ENCODE measurements around the gene HMX3. TPM values are rescaled to one million over a fixed set of nuclear protein-coding genes. Genes with fewer than 3 reads are reported as not detected.
"Not testable (repeated sequence)": the region's sequence is repeated elsewhere in the genome, so short reads cannot be mapped to it uniquely, and the experiment has no call there.

HMX3 gene
- total and polyA plus RNA-seq, 9 donors: not detected

GRCh38 chr10:123171616-123172015 is 35.8 kb downstream of the HMX3 start:
- peaks cover 28% of the 10 kb centered on the region for H3K36me3 ChIP-seq (ENCODE audit: control insufficient read depth, insufficient read depth, low read length)
- H3K9me3 ChIP-seq (replicated peaks; ENCODE audit: control insufficient read depth, low read depth, low read length); DNase-seq; H3K4me1 ChIP-seq (ENCODE audit: control insufficient read depth, insufficient read depth, low read length); H3K4me3 ChIP-seq (ENCODE audit: low read length); H3K27me3 ChIP-seq (ENCODE audit: control insufficient read depth, insufficient read depth, low read length); H3K27ac ChIP-seq (ENCODE audit: low read length): not testable (repeated sequence)
- 98% methylated on average over 8 of the region's 10 CpGs for WGBS (ENCODE audit: insufficient coverage)

GRCh38 chr10:123175389-123176387 is 39.9 kb downstream of the HMX3 start:
- no peaks in the 10 kb centered on the region for H3K27me3 ChIP-seq (ENCODE audit: control insufficient read depth, insufficient read depth, low read length)
- no peak for DNase-seq
- H3K4me1 ChIP-seq (ENCODE audit: control insufficient read depth, insufficient read depth, low read length): no peaks in the 10 kb centered on the region
- H3K9me3 ChIP-seq (replicated peaks; ENCODE audit: control insufficient read depth, low read depth, low read length): no peaks in the 10 kb centered on the region
- 68% methylated on average over 5 of the region's 9 CpGs for WGBS (ENCODE audit: insufficient coverage)
- H3K27ac ChIP-seq (ENCODE audit: low read length): no peak overlapping the region
- no peak overlapping the region for H3K4me3 ChIP-seq (ENCODE audit: low read length)
- peaks cover 18% of the 10 kb centered on the region for H3K36me3 ChIP-seq (ENCODE audit: control insufficient read depth, insufficient read depth, low read length)

DNA sequence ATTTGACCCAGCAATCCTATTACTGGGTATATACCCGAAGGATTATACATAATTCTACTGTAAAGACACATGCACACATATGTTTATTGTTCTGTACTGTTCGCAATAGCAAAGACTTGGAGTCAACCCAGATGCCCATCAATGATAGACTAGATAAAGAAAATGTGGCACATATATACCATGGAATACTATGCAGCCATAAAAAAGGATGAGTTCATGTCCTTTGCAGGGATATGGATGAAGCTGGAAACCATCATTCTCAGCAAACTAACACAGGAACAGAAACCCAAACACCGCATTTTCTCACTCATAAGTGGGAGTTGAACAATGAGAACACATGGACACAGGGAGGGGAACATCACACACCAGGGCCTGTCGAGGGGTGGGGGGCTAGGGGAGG is 42.6 kb downstream of the HMX3 start:
- peaks cover 12% of the 10 kb centered on the region for H3K36me3 ChIP-seq (ENCODE audit: control insufficient read depth, insufficient read depth, low read length)
- not testable (repeated sequence) for DNase-seq; H3K9me3 ChIP-seq (replicated peaks; ENCODE audit: control insufficient read depth, low read depth, low read length); H3K27me3 ChIP-seq (ENCODE audit: control insufficient read depth, insufficient read depth, low read length); H3K4me3 ChIP-seq (ENCODE audit: low read length); H3K4me1 ChIP-seq (ENCODE audit: control insufficient read depth, insufficient read depth, low read length); H3K27ac ChIP-seq (ENCODE audit: low read length)
- WGBS (ENCODE audit: insufficient coverage): no CpG with 5 or more reads among the region's 4 CpGs

DNA sequence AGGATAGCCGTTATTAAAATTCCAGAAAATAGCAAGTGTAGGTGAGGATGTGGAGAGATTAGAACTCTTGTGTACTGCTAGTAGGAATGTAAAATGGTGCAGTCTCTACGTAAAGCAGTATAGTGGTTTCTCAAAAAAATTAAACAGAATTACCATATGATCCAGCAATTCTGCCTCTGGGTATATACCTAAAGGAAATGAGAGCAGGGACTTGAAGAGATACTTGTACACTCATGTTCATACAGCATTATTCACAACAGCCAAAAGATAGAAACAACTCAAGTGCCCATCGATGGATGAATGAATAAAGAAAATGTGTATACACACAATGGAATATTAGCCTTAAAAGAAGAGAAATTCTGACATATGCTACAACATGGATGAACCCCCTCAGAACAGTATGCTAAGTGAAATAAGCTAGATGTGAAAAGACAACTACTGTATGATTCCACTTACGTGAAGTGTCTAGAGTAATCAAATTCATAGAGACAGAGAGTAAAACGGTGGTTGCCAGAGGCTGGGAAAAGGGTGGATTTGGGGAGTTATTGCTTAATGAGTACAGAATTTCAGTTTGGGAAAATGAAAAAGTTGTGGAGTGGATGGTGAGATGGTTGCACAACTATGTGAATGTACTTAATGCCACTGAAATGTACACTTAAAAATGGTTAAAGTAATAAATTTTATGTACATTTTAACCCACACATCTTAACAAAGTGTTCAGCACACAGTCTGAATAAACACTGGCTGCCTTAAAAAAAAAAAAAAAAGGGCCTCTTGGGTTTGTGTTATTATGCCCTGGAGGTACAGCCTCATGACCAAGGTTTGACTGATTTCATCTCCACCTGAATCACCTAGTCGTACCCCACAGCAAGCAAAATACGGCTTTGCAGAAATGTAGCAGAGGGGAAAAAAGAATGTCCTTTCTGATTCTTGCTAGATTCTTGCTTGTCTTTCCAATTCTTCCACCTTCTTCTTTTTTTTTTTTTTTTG is 44.6 kb downstream of the HMX3 start:
- 86% methylated on average over 1 of the region's 7 CpGs for whole genome bisulfite sequencing (ENCODE audit: insufficient coverage)
- DNase-seq: no peak
- H3K4me3 ChIP-seq (ENCODE audit: low read length): no peak overlapping the region
- peaks cover 4% of the 10 kb centered on the region for H3K9me3 ChIP-seq (replicated peaks; ENCODE audit: control insufficient read depth, low read depth, low read length)
- H3K27ac ChIP-seq (ENCODE audit: low read length): no peak overlapping the region
- no peaks in the 10 kb centered on the region for H3K27me3 ChIP-seq (ENCODE audit: control insufficient read depth, insufficient read depth, low read length)
- H3K4me1 ChIP-seq (ENCODE audit: control insufficient read depth, insufficient read depth, low read length): no peaks in the 10 kb centered on the region
- peaks cover 5% of the 10 kb centered on the region for H3K36me3 ChIP-seq (ENCODE audit: control insufficient read depth, insufficient read depth, low read length)

DNA sequence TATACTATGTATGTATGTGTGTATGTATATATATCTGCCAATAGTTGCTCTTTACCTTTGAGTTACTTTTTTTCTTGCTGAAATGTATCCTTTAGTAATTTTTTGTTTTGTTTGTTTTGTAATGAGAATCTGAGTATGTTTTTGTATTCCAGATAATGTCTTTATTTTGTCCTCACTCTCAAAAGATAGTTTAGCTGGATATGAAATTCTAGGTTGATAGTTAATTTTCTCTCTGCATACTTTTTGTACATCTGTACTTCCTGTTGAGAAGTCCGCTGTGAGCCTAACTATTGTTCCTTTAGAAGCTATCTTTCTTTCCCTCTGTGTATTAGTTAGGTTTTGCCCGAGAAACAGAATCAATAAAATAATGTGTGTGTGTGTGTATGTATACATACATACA is 48.0 kb downstream of the HMX3 start:
- Histone ChIP-seq H3K36me3 (ENCODE audit: control insufficient read depth, insufficient read depth, low read length) (peaks cover 8% of the 10 kb centered on the region), H3K27ac (ENCODE audit: low read length) (no peak overlapping the region), H3K4me1 (ENCODE audit: control insufficient read depth, insufficient read depth, low read length) (no peaks in the 10 kb centered on the region), H3K9me3 (replicated peaks; ENCODE audit: control insufficient read depth, low read depth, low read length) (peaks cover 11% of the 10 kb centered on the region), H3K27me3 (ENCODE audit: control insufficient read depth, insufficient read depth, low read length) (no peaks in the 10 kb centered on the region), H3K4me3 (ENCODE audit: low read length) (no peak overlapping the region)
- DNase-seq: no peak
- no CpG with 5 or more reads among the region's 2 CpGs for WGBS (ENCODE audit: insufficient coverage)

DNA sequence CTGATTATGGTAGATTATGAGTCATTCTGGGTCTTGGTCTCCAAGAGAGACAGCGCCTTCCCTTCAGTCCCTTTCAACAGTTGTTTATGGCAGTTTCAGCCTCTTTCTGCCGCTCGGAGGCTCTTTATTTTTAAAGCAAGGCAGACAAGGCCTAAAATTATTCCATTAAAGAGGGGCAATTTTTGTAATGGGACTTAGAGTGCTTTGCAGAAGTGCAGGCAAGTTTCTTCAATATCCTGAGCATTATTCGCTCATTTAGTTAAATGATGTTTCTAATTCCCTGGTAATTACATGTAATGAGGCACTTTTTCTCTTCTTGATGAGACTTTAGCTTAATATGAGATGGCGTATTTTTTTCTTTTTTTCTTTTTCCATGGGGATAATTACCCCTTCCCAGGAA is 52.0 kb downstream of the HMX3 start:
- DNase-seq: no peak
- H3K27me3 ChIP-seq (ENCODE audit: control insufficient read depth, insufficient read depth, low read length): no peaks in the 10 kb centered on the region
- peaks cover 8% of the 10 kb centered on the region for H3K36me3 ChIP-seq (ENCODE audit: control insufficient read depth, insufficient read depth, low read length)
- no peak overlapping the region for H3K4me3 ChIP-seq (ENCODE audit: low read length)
- H3K27ac ChIP-seq (ENCODE audit: low read length): no peak overlapping the region
- WGBS (ENCODE audit: insufficient coverage): no CpG with 5 or more reads among the region's 5 CpGs
- H3K9me3 ChIP-seq (replicated peaks; ENCODE audit: control insufficient read depth, low read depth, low read length): peaks cover 11% of the 10 kb centered on the region
- no peaks in the 10 kb centered on the region for H3K4me1 ChIP-seq (ENCODE audit: control insufficient read depth, insufficient read depth, low read length)

Other genes starting within 250 kb of the HMX3 start
- gene FAM24A, start 225.4 kb upstream of the HMX3 start, total RNA-seq: not detected
- not detected for gene FAM24A, start 225.4 kb upstream of the HMX3 start, polyA plus RNA-seq (ENCODE audit: insufficient read depth in 1 of 8, insufficient read length in 8 of 8, low replicate concordance in 1 of 8)
- gene C10orf88, start 181.7 kb upstream of the HMX3 start, total RNA-seq: 10.5 TPM
- 10 to 100 TPM in 7 of 8 donors, 1 to 10 TPM in 1; 8.7 to 13.7 (median 12.3) TPM for gene C10orf88, start 181.7 kb upstream of the HMX3 start, polyA plus RNA-seq (ENCODE audit: insufficient read depth in 1 of 8, insufficient read length in 8 of 8, low replicate concordance in 1 of 8)
- 4.0 TPM for gene PSTK, start 155.6 kb upstream of the HMX3 start, total RNA-seq
- 1 to 10 TPM; 3.8 to 5.8 (median 4.5) TPM for gene PSTK, start 155.6 kb upstream of the HMX3 start, polyA plus RNA-seq (ENCODE audit: insufficient read depth in 1 of 8, insufficient read length in 8 of 8, low replicate concordance in 1 of 8)
- gene IKZF5, start 127.2 kb upstream of the HMX3 start, total RNA-seq: 5.0 TPM
- gene IKZF5, start 127.2 kb upstream of the HMX3 start, polyA plus RNA-seq (ENCODE audit: insufficient read depth in 1 of 8, insufficient read length in 8 of 8, low replicate concordance in 1 of 8): 10 to 100 TPM; 10.6 to 17.9 (median 13.4) TPM
- gene ACADSB, start 127.0 kb upstream of the HMX3 start, total RNA-seq: 8.2 TPM
- gene ACADSB, start 127.0 kb upstream of the HMX3 start, polyA plus RNA-seq (ENCODE audit: insufficient read depth in 1 of 8, insufficient read length in 8 of 8, low replicate concordance in 1 of 8): 10 to 100 TPM in 4 of 8 donors, 1 to 10 TPM in 4; 7.6 to 12.8 (median 9.9) TPM
- gene HMX2, start 12.2 kb downstream of the HMX3 start, total RNA-seq: not detected
- gene HMX2, start 12.2 kb downstream of the HMX3 start, polyA plus RNA-seq (ENCODE audit: insufficient read depth in 1 of 8, insufficient read length in 8 of 8, low replicate concordance in 1 of 8): not detected
- gene BUB3, start 18.4 kb downstream of the HMX3 start, total RNA-seq: 66.2 TPM
- gene BUB3, start 18.4 kb downstream of the HMX3 start, polyA plus RNA-seq (ENCODE audit: insufficient read depth in 1 of 8, insufficient read length in 8 of 8, low replicate concordance in 1 of 8): 10 to 100 TPM; 55.0 to 70.7 (median 59.4) TPM